Muscle layer of duodenum (tissue), 2 donors: ENCODE results near the gene WDR38.

Experiments
- H3K27ac ChIP-seq: one replicate; pipeline ENCODE4 v1.7.0; 2013; ENCODE audit warnings: mild to moderate bottlenecking, low read length
- H3K27me3 ChIP-seq: one replicate; pipeline ENCODE4 v1.7.0; 2013; ENCODE audit warnings: low read depth, mild to moderate bottlenecking, control low read depth, low read length
- H3K36me3 ChIP-seq, 2 donors: one replicate each; pipeline ENCODE4 v1.7.0; 2013; ENCODE audit warnings: low read length in 2 of 2, control low read depth in 1 of 2, mild to moderate bottlenecking in 1 of 2; ENCODE audit not compliant: insufficient read depth in 2 of 2, control insufficient read depth in 1 of 2
- H3K4me1 ChIP-seq, 2 donors: one replicate each; pipeline ENCODE4 v1.7.0; 2013; ENCODE audit warnings: low read length in 2 of 2, mild to moderate bottlenecking in 2 of 2, control low read depth in 1 of 2, moderate library complexity in 1 of 2; ENCODE audit not compliant: insufficient read depth in 2 of 2, control insufficient read depth in 1 of 2
- H3K4me3 ChIP-seq, 2 donors: one replicate each; pipeline ENCODE4 v1.7.0; 2013; ENCODE audit warnings: low read length in 2 of 2, low read depth in 1 of 2, mild to moderate bottlenecking in 1 of 2
- H3K9me3 ChIP-seq, 2 donors: one replicate each; pipeline ENCODE4 v1.7.0; 2013; ENCODE audit warnings: low read length in 2 of 2, control low read depth in 1 of 2, mild to moderate bottlenecking in 1 of 2; ENCODE audit not compliant: control insufficient read depth in 1 of 2
- donor health status: healthy.

The WDR38 gene

DNA sequence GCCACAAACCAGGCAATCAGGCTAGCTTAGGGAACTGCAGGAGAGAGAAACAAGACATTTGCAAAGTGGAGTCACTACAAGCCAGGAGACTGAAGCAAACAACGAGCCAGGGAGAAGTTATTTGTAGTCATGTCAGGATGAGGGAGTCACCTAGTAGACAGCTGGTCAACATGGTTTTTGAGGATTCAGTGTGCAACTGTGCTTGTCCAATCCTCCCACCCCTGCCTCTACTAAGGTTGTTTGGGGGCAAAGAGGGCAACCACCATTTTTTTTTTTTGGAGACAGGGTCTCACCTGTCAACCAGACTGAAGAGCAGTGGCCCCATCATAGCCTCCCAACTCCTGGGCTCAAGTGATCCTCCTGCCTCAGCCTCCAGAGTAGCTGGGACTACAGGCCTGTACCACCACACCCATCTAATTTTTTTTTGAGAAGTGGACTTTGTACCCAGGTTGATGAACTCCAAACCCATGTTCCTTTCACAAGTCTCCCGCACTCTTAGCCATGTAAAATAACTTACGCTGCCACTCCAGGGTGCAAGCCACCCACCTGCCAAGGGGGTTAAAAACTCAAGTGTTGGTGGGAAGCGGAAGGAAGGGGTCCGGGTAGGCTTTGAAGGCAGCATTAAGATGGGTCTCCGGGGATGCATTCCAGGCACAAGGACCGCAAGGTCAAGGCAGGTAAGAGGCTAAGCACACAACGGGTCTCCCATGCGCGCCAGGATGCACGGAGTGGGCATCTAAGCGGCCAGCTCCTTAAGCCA is 7.5 kb downstream of the WDR38 start:
- no peaks in the 10 kb centered on the region for H3K9me3 ChIP-seq
- H3K36me3 ChIP-seq, result peaks cover 35 to 42% of the 10 kb centered on the region in 2 donors
- peak overlapping the region; percentile 79 for H3K27ac ChIP-seq
- H3K4me1 ChIP-seq, result peaks cover 11 to 21% of the 10 kb centered on the region in 2 donors
- H3K4me3 ChIP-seq, result peak overlapping the region; percentile 83 to 88
- no peaks in the 10 kb centered on the region for H3K27me3 ChIP-seq

DNA sequence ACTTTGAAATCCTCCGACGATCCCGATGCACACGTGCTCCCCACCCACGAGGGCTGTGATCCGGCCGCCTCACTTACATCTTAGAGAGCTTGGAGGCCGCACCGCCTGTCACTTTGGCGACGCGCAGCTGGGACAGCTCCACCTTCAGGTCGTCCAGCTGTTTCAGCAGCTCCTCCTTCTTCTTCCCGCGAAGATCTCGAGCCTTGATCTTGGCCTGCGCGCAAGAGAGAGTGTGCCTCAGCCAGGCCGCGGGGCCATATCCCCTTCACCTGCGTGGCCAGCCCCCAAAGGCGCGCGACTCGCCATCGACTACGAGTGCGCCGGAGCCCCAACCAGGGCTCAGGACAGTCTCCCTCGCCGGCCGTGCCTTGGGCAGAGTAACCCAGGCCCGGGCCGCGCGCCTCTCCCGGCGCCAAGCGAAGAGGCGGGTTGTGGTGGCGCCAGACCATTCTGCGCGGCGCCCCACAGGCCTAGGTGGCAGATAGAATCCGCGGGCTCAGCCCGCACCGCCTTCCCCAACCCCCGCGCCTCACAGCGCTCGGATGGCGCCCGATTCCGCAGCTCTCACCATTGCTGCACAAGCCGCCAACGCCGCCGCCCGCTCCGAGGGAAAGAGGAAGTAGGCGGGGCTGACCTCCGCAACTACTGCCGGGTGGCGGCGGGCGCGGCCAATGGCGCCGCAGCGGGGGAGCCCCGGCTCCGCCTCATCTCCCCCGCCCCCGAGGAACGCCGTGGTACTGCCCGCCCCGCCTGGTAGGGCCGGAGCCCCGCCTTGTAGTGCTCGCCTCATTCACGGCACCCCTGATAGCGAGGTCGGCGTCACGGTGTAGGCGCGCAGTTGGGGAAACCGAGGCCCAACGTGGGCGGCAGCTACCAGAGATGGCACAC is 8.3 kb downstream of the WDR38 start, which contains the start of the genes ARPC5L and RPL35:
Gene ARPC5L (plus strand): TSS at position 789 of the 888 bp plus-strand sequence. CDS start 7,161 bp downstream, outside the sequence.
Gene RPL35 (minus strand): TSS at position 616 of the 888 bp plus-strand sequence. CDS start 45 bp downstream, at position 571.
- Histone ChIP-seq H3K27me3 (no peaks in the 10 kb centered on the region), H3K27ac (peak within 1 kb of the TSS; percentile 87), H3K36me3 (peaks cover 35 to 39% of the 10 kb centered on the region in 2 donors), H3K9me3 (no peaks in the 10 kb centered on the region), H3K4me1 (peaks cover 11 to 21% of the 10 kb centered on the region in 2 donors), H3K4me3 (peak within 1 kb of the TSS; percentile 83 to 88)

DNA sequence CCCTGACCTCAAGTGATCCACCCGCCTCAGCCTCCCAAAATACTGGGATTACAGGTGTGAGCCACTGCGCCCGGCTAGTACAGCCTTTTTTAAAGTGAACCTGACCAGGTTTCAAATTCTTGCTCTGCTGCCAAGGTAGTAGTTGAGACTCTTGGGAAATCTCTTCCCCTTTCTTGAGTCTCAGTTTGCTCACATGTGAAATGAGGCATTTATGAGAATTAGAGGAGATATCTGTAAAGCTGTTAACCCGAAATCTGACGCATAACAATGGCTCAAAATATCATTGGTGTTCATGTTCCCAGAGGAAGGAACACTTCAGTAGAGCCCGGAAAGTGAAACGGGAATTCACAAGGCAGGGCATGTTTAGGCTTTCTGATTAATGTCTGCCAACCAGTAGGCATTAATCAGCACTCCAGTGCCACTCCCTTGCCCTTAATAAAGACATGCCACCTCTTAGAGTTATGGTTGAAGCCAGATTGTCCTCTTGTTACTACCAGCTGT is 10.2 kb downstream of the WDR38 start:
- Histone ChIP-seq H3K27me3 (no peaks in the 10 kb centered on the region), H3K4me1 (peaks cover 11 to 21% of the 10 kb centered on the region in 2 donors), H3K4me3 (no peak overlapping the region), H3K9me3 (no peaks in the 10 kb centered on the region), H3K36me3 (peaks cover 23% of the 10 kb centered on the region in 2 donors), H3K27ac (peak overlapping the region; percentile 53)

DNA sequence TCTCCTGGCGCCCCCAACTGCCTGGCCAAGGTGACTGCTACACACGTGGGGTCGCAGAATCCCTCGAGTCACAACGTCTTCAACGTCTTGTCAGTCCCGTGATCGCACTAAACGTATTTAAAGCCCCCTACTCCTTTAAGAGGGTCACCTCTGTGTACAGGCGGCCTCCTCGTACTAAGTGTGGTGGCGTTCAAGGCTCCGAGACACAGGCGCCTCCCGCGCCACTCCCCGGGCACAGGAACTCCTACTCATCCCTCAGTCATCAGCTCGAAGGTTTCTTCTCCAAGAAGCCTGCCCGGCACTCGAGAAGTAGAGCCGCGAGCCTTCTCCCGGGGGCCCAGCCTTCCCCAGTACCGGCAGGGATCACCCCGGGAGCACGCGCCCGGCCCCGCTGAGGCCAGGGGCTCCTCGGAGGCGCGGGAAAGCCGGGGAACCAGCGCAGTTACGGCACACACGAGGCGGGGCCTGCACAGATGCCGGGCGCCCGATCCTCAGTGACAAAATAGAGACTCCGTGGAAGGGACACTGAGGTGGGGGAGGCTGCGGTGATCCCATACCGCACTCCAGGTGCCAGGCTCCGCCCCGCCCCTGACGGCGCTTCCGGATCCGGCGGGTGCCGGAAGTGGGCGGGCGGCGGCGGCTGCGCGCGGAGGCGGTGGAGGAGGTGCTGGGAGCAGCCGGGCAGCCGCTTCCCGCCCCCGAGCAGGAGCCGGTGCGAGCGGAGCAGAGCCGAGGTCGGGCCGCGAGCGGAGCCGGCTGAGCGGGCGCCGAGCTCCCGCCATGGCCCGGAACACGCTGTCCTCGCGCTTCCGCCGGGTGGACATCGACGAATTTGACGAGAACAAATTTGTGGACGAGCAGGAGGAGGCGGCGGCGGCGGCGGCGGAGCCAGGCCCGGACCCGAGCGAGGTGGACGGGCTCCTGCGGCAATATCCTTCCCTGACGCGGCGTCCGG is 15.5 kb downstream of the WDR38 start:
- Histone ChIP-seq H3K36me3 (peaks cover 7 to 11% of the 10 kb centered on the region in 2 donors), H3K4me1 (peaks cover 23 to 39% of the 10 kb centered on the region in 2 donors), H3K9me3 (no peaks in the 10 kb centered on the region), H3K27ac (peak overlapping the region; percentile 95), H3K27me3 (no peaks in the 10 kb centered on the region), H3K4me3 (peak overlapping the region; percentile 91)

DNA sequence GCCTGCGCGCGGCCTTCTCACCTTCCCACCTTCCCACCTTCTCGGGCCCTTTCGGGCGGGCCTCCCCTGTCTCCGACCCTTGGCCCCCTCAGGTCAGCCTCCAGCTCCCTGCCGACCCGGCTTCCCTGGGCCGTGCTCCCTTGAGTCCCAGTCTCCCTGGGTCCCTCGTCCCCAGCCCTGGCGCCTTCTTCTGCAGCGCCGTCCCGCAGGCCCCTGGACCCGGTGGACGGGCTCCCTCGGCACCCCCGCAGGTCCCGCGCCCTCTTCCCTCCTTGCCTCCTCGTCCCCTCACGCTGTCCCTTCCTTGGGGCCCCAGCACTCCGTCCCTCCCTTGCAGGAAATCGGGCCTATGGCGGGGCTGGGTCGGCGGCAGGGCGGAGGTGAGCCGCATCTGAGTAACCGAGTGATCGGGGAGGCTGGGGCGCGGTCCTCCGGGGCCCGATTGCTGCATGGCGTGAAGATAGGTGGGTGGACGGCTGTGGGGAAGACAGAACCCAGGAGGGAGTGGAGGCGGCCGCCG is 16.3 kb downstream of the WDR38 start:
- Histone ChIP-seq H3K27me3 (no peaks in the 10 kb centered on the region), H3K4me3 (peak overlapping the region; percentile 91)

DNA sequence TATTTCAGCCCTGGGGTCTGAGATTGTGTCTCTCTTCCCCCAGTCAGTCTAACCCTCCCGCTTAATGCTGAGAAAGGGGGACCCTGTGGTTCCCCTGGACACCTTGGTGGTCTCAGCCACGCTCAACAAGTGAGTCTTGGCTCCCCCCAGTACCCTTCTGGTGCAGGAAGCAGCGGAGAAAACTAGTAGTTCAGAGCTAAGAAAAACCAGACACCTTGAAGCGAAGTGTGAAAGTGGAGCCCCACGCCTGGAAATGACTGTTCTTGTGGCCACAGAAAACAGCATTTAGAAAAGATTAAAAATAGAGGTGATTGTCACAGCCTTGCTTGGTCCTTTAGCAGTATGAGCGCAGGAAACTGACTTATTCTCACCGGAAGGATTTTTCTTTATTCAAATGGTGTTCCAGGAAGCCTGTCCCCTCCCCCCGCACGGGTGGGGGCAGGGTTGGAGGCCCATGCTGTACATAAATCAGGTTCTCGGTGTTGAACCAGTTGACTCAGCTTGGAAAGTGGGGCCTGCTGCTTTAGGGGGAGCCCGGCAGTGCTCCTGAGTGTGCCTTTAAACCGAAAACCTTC is 16.8 kb downstream of the WDR38 start:
- H3K27ac ChIP-seq, result peak overlapping the region; percentile 84
- H3K27me3 ChIP-seq, result no peaks in the 10 kb centered on the region
- H3K4me1 ChIP-seq, result peaks cover 23 to 39% of the 10 kb centered on the region in 2 donors
- no peaks in the 10 kb centered on the region for H3K9me3 ChIP-seq
- peaks cover 17 to 23% of the 10 kb centered on the region in 2 donors for H3K36me3 ChIP-seq
- peak overlapping the region; percentile 91 for H3K4me3 ChIP-seq

More for the DNA sequence above, 16.3 kb downstream of the WDR38 start:
- Histone ChIP-seq H3K36me3 (peaks cover 11 to 18% of the 10 kb centered on the region in 2 donors), H3K9me3 (no peaks in the 10 kb centered on the region), H3K27ac (peak overlapping the region; percentile 84), H3K4me1 (peaks cover 23 to 39% of the 10 kb centered on the region in 2 donors)

DNA sequence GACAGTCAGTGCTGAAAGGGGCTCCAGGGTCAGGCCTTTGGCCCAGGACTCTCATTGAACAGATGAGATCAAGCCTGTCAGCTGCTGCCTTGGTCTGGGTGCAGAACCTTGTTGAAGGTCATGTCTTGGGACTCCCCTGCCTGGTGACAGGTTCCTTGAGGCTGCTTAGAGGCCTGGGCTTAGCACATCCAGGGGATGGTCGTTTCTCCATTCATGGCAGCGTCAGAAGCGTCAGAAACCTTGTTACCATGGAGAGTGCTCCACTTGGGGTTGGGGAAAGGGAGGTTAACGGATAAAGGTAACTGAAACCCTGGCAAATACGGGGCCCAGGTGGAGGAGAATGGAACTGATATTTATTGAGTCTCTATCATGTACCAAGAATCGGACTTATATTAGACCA is 17.5 kb downstream of the WDR38 start:
- Histone ChIP-seq H3K36me3 (peaks cover 23 to 30% of the 10 kb centered on the region in 2 donors), H3K27me3 (no peaks in the 10 kb centered on the region), H3K9me3 (no peaks in the 10 kb centered on the region), H3K4me3 (peak overlapping the region; percentile 91), H3K27ac (peak overlapping the region; percentile 84), H3K4me1 (peaks cover 23 to 39% of the 10 kb centered on the region in 2 donors)

DNA sequence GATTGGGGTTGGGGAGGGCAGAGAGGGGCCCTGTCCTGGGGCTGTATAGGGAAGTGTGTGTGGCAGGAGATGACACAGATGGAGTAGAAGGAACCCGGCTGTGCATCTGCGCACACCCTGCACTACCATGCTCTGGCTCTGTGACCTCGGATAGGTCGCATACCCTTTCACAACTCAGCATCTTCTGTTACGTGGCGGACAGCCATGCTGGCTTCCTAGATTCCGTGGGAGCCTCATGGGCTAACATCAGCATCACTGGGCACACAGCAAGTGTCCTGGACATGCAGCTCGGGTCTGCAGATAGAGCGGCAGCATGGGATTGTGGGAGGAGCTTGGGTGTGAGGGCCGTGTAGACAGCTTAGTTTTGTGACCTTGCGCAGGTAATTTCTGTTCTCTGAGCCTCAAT is 17.9 kb downstream of the WDR38 start:
- Histone ChIP-seq H3K9me3 (no peaks in the 10 kb centered on the region), H3K4me3 (peak overlapping the region in 1 of 2 donors; percentile 91), H3K27me3 (no peaks in the 10 kb centered on the region), H3K4me1 (peaks cover 23 to 39% of the 10 kb centered on the region in 2 donors), H3K36me3 (peaks cover 25 to 33% of the 10 kb centered on the region in 2 donors), H3K27ac (no peak overlapping the region)

DNA sequence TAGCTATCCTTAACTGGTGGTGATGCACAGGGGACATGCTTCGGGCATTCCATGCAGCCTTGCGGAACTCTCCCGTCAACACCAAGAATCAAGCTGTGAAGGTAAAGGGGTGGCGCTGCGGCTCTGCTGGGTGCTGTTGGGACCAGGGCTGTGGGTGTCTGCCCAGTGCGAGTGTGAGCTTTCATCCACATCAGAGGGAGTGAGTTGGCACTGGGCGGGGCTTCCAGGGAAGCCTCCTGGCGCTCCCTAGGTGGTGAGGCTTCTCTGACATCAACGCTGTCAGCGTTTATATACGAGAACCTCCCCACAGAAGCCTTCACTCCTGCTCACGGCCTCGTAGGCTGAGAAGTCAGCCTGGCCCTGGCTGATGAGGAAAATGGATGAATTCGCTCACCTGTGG is 20.4 kb downstream of the WDR38 start:
- Histone ChIP-seq H3K27ac (no peak overlapping the region), H3K4me3 (no peak overlapping the region), H3K27me3 (no peaks in the 10 kb centered on the region), H3K4me1 (peaks cover 23 to 39% of the 10 kb centered on the region in 2 donors), H3K36me3 (peaks cover 43 to 50% of the 10 kb centered on the region in 2 donors), H3K9me3 (no peaks in the 10 kb centered on the region)

DNA sequence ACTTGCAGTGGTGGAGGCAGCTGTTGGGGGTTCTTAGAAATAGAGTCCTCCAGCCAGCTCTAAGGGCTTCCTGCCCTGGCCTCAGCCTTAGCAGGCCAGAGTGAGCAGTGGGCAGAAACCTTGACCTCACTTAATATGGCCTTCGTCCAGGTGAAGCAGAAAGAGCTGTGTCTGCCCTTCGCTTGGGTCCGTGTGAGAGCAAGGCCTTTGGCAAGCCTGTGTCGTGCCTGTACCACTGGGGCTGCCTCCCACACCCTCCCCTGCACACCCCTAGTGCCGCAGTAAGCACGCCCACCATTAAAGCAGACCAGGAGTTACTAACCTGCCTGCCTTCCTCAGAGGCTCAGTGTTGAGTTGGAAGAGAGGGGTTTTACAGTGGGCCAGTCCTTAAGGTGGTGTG is 22.2 kb downstream of the WDR38 start:
- H3K4me1 ChIP-seq, result peaks cover 23 to 32% of the 10 kb centered on the region in 2 donors
- no peaks in the 10 kb centered on the region for H3K27me3 ChIP-seq
- H3K4me3 ChIP-seq, result no peak overlapping the region
- H3K36me3 ChIP-seq, result peaks cover 61 to 65% of the 10 kb centered on the region in 2 donors
- no peaks in the 10 kb centered on the region for H3K9me3 ChIP-seq
- no peak overlapping the region for H3K27ac ChIP-seq
